ENCODE results near the gene UBE4A. TPM values are rescaled to one million over a fixed set of nuclear protein-coding genes. Genes with fewer than 3 reads are reported as not detected.

UBE4A gene
- total and polyA plus RNA-seq, 9 of the 15 experiments (the other 6 are each of a cell fraction or from before 2014, with no cell fraction given): 13.5 to 45.2 (median 26.8) TPM

DNA sequence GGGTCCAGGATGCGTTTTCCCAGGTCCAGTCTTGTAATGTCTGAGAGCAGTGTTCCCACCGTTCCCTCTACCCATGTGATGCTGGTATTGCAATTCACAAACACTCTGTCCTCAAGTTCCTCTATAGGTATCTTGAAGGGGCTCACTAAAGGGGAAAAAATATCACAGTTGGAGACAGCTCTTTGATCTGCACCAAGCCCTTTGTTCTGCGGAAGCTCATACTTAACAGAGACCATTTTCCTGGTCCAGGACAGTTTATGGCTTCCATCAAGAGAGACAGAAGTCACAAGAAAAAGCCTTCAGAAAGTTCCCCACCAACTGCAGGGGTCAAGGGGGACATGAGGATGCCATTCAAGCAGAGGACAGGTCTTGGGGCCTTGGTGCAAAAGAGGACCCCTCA lies 19.0 kb upstream of the UBE4A start:
- TF ChIP-seq ZNF282 (CRISPR knock-in tag; IDR thresholded peaks at IDR 0.05): no peak
- no peak for TF ChIP-seq ZNF717 (CRISPR knock-in tag; IDR thresholded peaks at IDR 0.05)
- TF ChIP-seq, protein P1, sequence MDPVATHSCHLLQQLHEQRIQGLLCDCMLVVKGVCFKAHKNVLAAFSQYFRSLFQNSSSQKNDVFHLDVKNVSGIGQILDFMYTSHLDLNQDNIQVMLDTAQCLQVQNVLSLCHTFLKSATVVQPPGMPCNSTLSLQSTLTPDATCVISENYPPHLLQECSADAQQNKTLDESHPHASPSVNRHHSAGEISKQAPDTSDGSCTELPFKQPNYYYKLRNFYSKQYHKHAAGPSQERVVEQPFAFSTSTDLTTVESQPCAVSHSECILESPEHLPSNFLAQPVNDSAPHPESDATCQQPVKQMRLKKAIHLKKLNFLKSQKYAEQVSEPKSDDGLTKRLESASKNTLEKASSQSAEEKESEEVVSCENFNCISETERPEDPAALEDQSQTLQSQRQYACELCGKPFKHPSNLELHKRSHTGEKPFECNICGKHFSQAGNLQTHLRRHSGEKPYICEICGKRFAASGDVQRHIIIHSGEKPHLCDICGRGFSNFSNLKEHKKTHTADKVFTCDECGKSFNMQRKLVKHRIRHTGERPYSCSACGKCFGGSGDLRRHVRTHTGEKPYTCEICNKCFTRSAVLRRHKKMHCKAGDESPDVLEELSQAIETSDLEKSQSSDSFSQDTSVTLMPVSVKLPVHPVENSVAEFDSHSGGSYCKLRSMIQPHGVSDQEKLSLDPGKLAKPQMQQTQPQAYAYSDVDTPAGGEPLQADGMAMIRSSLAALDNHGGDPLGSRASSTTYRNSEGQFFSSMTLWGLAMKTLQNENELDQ (CRISPR knock-in tag; IDR thresholded peaks at IDR 0.05; ENCODE audit: borderline replicate concordance): no peak
- TF ChIP-seq, protein P2, sequence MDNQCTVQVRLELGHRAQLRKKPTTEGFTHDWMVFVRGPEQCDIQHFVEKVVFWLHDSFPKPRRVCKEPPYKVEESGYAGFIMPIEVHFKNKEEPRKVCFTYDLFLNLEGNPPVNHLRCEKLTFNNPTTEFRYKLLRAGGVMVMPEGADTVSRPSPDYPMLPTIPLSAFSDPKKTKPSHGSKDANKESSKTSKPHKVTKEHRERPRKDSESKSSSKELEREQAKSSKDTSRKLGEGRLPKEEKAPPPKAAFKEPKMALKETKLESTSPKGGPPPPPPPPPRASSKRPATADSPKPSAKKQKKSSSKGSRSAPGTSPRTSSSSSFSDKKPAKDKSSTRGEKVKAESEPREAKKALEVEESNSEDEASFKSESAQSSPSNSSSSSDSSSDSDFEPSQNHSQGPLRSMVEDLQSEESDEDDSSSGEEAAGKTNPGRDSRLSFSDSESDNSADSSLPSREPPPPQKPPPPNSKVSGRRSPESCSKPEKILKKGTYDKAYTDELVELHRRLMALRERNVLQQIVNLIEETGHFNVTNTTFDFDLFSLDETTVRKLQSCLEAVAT (IDR thresholded peaks at IDR 0.05): no peak
- no peak for TF ChIP-seq ZNF561 (CRISPR knock-in tag; conservative IDR thresholded peaks at IDR 0.05)
- TF ChIP-seq FOXJ3 (CRISPR knock-in tag; IDR thresholded peaks at IDR 0.05): no peak
- TF ChIP-seq, protein P3, sequence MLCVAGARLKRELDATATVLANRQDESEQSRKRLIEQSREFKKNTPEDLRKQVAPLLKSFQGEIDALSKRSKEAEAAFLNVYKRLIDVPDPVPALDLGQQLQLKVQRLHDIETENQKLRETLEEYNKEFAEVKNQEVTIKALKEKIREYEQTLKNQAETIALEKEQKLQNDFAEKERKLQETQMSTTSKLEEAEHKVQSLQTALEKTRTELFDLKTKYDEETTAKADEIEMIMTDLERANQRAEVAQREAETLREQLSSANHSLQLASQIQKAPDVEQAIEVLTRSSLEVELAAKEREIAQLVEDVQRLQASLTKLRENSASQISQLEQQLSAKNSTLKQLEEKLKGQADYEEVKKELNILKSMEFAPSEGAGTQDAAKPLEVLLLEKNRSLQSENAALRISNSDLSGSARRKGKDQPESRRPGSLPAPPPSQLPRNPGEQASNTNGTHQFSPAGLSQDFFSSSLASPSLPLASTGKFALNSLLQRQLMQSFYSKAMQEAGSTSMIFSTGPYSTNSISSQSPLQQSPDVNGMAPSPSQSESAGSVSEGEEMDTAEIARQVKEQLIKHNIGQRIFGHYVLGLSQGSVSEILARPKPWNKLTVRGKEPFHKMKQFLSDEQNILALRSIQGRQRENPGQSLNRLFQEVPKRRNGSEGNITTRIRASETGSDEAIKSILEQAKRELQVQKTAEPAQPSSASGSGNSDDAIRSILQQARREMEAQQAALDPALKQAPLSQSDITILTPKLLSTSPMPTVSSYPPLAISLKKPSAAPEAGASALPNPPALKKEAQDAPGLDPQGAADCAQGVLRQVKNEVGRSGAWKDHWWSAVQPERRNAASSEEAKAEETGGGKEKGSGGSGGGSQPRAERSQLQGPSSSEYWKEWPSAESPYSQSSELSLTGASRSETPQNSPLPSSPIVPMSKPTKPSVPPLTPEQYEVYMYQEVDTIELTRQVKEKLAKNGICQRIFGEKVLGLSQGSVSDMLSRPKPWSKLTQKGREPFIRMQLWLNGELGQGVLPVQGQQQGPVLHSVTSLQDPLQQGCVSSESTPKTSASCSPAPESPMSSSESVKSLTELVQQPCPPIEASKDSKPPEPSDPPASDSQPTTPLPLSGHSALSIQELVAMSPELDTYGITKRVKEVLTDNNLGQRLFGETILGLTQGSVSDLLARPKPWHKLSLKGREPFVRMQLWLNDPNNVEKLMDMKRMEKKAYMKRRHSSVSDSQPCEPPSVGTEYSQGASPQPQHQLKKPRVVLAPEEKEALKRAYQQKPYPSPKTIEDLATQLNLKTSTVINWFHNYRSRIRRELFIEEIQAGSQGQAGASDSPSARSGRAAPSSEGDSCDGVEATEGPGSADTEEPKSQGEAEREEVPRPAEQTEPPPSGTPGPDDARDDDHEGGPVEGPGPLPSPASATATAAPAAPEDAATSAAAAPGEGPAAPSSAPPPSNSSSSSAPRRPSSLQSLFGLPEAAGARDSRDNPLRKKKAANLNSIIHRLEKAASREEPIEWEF (CRISPR knock-in tag; IDR thresholded peaks at IDR 0.05): no peak
- Histone ChIP-seq H3K4me2 (ENCODE audit: insufficient read depth, low read length) (0 out of 2 replicates have a peak overlapping the region, but pooled peaks have one; percentile 53), H3K4me1 (replicated peaks in 1 of 2; ENCODE audit: control insufficient read depth in 2 of 2, insufficient read depth in 2 of 2, low read length in 2 of 2) (peaks cover 12 to 48% of the 10 kb centered on the region in 2 experiments), H3K27ac (ENCODE audit: extremely low read depth, low read depth, low read length) (no peak overlapping the region), H2AFZ (ENCODE audit: low read depth, low read length) (no peak overlapping the region), H3K9me1 (ENCODE audit: control insufficient read depth, insufficient read depth, low read length) (no peaks in the 10 kb centered on the region), H3K4me3 (no peak overlapping the region), H3K36me3 (ENCODE audit: control insufficient read depth, insufficient read depth, low read length) (no peaks in the 10 kb centered on the region), H3K79me2 (ENCODE audit: control insufficient read depth, insufficient read depth, low read length) (peaks cover 8% of the 10 kb centered on the region; the same call in 2 of the 3 replicates), H3K9ac (ENCODE audit: insufficient read depth in 1 of 2, low read depth in 2 of 2, low read length in 2 of 2) (no peak overlapping the region), H3K9me3 (replicated peaks; ENCODE audit: control insufficient read depth, insufficient read depth, low read depth, low read length) (no peaks in the 10 kb centered on the region), H4K20me1 (replicated peaks; ENCODE audit: control insufficient read depth, insufficient read depth, low read length) (no peaks in the 10 kb centered on the region), H3K27me3 (ENCODE audit: control insufficient read depth in 2 of 2, insufficient read depth in 2 of 2, low read length in 2 of 2) (no peaks in the 10 kb centered on the region)
- BruUV-seq (replicated peaks): no TSS peak
- ChIA-PET CTCF (ENCODE audit: low intra/inter-chr PET ratio) (no interaction called here), POLR2A (interaction anchor here (0.7 kb wide), 1 partner anchor 8 kb away, joined by 3 read pairs; no protein-coding TSS in a partner anchor)
- no peak for ATAC-seq
- no peak for DNase-seq (ENCODE audit: extremely low read depth in 1 of 4, low spot score in 3 of 4)
- FAIRE-seq: no peak
- WGBS (ENCODE audit: insufficient coverage, low coverage, missing lambda C conversion rate): 65% methylated on average over 3 of the region's 3 CpGs
- intact Hi-C loops (cut with micrococcal nuclease) (no loop called here), in situ Hi-C loops (cut with MboI) (no loop called here)

All from K562 (cell line).